ENCODE data around the gene CAMK1D. TPM values are rescaled to one million over a fixed set of nuclear protein-coding genes. Genes with fewer than 3 reads are reported as not detected.

Gene CAMK1D
- total RNA-seq, 1 donor from 2014 or later = 22.5 TPM

DNA sequence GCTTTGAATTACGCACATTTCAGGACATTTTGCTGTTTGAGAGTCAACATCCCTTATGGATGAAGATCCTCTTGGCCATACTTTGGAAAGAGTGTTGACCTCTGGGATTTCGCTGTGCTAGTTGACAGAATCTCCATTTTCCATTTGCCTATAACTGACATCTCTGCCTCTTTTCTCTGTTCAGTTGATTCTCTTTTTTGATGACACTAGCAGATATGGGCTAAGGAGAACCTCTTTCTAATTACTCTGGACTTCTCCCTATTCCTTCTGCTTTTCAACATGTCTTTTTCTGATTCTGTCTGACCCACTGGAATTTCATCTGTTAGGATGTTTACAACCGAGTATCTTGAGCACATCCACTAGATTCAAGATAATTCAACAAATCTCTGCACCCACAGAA, 311.5 kb downstream of the CAMK1D start:
- Histone ChIP-seq H3K36me3 (no peaks in the 10 kb centered on the region), H3K27me3 (ENCODE audit: low read depth) (no peaks in the 10 kb centered on the region), H3K4me1 (no peaks in the 10 kb centered on the region), H3K4me3 (no peak overlapping the region), H3K27ac (no peak overlapping the region), H3K9me3 (no peaks in the 10 kb centered on the region)
- intact Hi-C loops (cut with DNase I) = no loop called here
- no peak for ATAC-seq
- TF ChIP-seq, protein P1, sequence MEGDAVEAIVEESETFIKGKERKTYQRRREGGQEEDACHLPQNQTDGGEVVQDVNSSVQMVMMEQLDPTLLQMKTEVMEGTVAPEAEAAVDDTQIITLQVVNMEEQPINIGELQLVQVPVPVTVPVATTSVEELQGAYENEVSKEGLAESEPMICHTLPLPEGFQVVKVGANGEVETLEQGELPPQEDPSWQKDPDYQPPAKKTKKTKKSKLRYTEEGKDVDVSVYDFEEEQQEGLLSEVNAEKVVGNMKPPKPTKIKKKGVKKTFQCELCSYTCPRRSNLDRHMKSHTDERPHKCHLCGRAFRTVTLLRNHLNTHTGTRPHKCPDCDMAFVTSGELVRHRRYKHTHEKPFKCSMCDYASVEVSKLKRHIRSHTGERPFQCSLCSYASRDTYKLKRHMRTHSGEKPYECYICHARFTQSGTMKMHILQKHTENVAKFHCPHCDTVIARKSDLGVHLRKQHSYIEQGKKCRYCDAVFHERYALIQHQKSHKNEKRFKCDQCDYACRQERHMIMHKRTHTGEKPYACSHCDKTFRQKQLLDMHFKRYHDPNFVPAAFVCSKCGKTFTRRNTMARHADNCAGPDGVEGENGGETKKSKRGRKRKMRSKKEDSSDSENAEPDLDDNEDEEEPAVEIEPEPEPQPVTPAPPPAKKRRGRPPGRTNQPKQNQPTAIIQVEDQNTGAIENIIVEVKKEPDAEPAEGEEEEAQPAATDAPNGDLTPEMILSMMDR (IDR thresholded peaks at IDR 0.05) = no peak
- no peak for DNase-seq

DNA sequence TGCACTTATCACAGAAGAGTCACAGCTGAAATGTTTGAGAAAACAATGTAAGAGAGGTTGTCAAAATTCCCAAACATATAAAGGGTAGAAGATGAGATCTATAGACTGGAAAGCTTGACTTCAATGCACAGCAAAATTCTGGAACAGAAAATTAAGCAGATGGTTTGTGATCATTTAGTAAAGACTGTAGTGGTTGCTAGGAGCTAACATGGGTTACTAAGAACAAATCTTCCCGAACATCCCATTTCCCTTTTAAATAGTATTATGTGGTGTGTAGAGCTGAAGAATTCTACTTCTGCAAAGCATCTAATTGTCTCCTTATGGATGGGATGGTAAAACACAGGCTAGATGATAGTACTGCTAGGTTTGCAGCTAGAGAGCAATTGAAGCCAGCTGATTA, 312.3 kb downstream of the CAMK1D start:
- Histone ChIP-seq H3K27me3 (ENCODE audit: low read depth) (no peaks in the 10 kb centered on the region), H3K4me3 (no peak overlapping the region), H3K36me3 (no peaks in the 10 kb centered on the region), H3K27ac (no peak overlapping the region), H3K9me3 (no peaks in the 10 kb centered on the region), H3K4me1 (no peaks in the 10 kb centered on the region)
- intact Hi-C loops (cut with DNase I) = no loop called here
- DNase-seq (no peak), ATAC-seq (no peak)
- TF ChIP-seq, protein P1 (IDR thresholded peaks at IDR 0.05) = no peak

DNA sequence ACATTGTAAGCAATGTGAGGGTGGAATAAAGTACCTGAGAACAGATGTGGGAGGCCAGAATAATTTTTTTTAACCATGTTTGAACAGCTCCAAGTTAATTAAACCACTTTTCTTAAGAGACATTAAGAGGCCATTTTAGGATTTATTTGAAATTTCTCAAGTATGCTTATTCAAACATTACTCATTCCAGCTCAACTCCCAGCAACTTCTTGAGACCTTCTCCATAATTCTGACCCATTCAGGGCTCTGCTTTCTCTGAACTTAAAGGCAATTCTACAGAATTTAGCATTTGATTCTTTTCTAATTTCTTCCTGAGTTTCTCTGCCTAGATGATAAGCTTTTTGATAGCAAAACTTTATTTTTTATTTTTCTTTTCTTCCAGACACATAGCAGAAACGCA, 314.5 kb downstream of the CAMK1D start:
- intact Hi-C loops (cut with DNase I) = no loop called here
- TF ChIP-seq, protein P1 (IDR thresholded peaks at IDR 0.05) = no peak
- H3K27me3 ChIP-seq (ENCODE audit: low read depth) = no peaks in the 10 kb centered on the region
- ATAC-seq (peak; percentile 48 to 89), DNase-seq (no peak)
- H3K4me3 ChIP-seq = no peak overlapping the region
- no peaks in the 10 kb centered on the region for H3K36me3 ChIP-seq
- no peak overlapping the region for H3K27ac ChIP-seq
- H3K9me3 ChIP-seq = no peaks in the 10 kb centered on the region
- peaks cover 6% of the 10 kb centered on the region for H3K4me1 ChIP-seq

DNA sequence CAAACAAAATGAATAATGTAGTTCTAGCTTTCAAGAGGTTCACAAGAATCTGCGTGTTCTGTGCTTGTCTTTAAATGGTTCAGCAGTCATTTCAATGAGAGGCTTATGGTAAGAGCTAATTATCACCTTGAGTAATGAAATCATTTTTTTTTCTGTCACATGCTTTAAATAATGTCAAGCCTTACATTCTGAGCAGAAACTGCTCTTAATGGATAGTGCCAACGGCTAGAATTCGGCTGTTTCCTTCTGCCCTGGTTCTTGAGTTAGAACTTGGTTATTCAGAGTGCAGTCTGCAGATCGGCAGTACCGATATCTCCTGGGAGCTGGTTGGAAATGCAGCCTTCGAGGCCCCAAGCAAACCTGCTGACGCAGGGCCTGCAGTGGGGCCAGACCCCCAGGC, 316.2 kb downstream of the CAMK1D start:
- Histone ChIP-seq H3K9me3 (no peaks in the 10 kb centered on the region), H3K27me3 (ENCODE audit: low read depth) (no peaks in the 10 kb centered on the region), H3K36me3 (no peaks in the 10 kb centered on the region), H3K27ac (no peak overlapping the region), H3K4me3 (no peak overlapping the region), H3K4me1 (peaks cover 7% of the 10 kb centered on the region)
- TF ChIP-seq, protein P1 (IDR thresholded peaks at IDR 0.05) = no peak
- no peak for ATAC-seq
- intact Hi-C loops (cut with DNase I) = no loop called here
- no peak for DNase-seq

DNA sequence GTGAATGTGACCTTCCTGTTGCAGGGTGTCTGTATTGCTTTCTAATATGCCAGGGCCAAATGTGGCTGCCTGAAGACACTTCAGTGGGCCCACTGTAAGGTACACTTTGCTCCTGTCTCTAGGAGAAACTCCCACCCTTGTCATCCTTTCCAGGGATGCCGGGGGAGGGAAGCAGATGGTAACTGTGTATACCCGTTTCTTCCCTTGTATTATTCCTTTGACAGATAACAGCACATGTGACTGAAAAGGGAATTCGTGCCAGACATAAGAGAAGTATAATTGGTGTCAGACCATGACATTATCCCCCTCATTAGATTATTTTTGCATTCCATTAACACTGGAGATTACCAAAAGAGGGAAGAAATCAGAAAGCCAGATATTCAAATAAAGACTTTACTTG, 317.7 kb downstream of the CAMK1D start:
- no peaks in the 10 kb centered on the region for H3K36me3 ChIP-seq
- intact Hi-C loops (cut with DNase I) = no loop called here
- ATAC-seq (no peak), DNase-seq (no peak)
- H3K27ac ChIP-seq = no peak overlapping the region
- H3K9me3 ChIP-seq = no peaks in the 10 kb centered on the region
- H3K4me1 ChIP-seq = peaks cover 7% of the 10 kb centered on the region
- H3K27me3 ChIP-seq (ENCODE audit: low read depth) = no peaks in the 10 kb centered on the region
- H3K4me3 ChIP-seq = no peak overlapping the region
- TF ChIP-seq, protein P1 (IDR thresholded peaks at IDR 0.05) = no peak

DNA sequence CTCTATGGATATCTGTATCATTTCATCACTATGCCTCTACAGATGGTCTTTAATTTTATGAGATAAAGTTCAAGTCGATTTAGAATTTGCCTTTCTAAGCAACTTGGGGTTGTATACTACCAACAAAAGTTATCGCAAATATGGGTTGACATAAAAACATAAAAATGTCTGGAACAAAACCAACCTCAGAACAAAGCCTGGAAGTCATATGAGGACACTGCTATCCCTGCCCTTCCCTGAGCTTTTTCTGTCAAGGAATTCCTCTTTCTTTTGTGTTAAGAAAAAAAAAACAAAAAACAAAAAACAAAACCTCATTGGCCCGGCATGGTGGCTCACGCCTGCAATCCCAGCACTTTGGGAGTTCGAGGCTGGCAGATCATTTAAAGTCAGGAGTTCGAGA, 319.3 kb downstream of the CAMK1D start:
- TF ChIP-seq, protein P1 (IDR thresholded peaks at IDR 0.05) = no peak
- Histone ChIP-seq H3K36me3 (no peaks in the 10 kb centered on the region), H3K27ac (no peak overlapping the region), H3K4me1 (peaks cover 7% of the 10 kb centered on the region), H3K27me3 (ENCODE audit: low read depth) (no peaks in the 10 kb centered on the region), H3K9me3 (no peaks in the 10 kb centered on the region), H3K4me3 (no peak overlapping the region)
- ATAC-seq (no peak), DNase-seq (no peak)
- intact Hi-C loops (cut with DNase I) = no loop called here
